Neural crest cell (in vitro differentiated cells): Measurements from ENCODE around the gene TRIML2. TPM values are rescaled to one million over a fixed set of nuclear protein-coding genes. Genes with fewer than 3 reads are reported as not detected.

ENCODE experiments used
- DNase-seq: peaks from one replicate; pipeline ENCODE4 v3.0.0; 2021; ENCODE audit warnings: low read depth, mixed read lengths, low spot score
- H3K27ac Mint-ChIP-seq: one replicate; pipeline ENCODE4 v1.8.0; 2021; ENCODE audit warnings: mild to moderate bottlenecking, mixed read lengths; ENCODE audit not compliant: unreplicated experiment
- H3K27me3 Mint-ChIP-seq: 2 replicates; pipeline ENCODE4 v1.8.0; 2021; ENCODE audit warnings: low read depth, mild to moderate bottlenecking, mixed read lengths
- H3K36me3 Mint-ChIP-seq: 2 replicates; pipeline ENCODE4 v1.8.0; 2021; ENCODE audit warnings: low read depth, mild to moderate bottlenecking, mixed read lengths
- H3K4me1 Mint-ChIP-seq: 2 replicates; pipeline ENCODE4 v1.8.0; 2021; ENCODE audit warnings: mixed read lengths
- H3K4me3 Mint-ChIP-seq: one replicate; pipeline ENCODE4 v1.8.0; 2021; ENCODE audit warnings: mild to moderate bottlenecking, mixed read lengths
- H3K9me3 Mint-ChIP-seq: 2 replicates; pipeline ENCODE4 v1.8.0; 2021; ENCODE audit warnings: mixed read lengths
- total RNA-seq: library from RNA; stranded (reverse); gene quantifications from 2 replicates; pipeline ENCODE4 v1.2.1, GENCODE V29; 2021
- TF ChIP-seq, protein P1 (sequence below): fragments of 200-600 bp; sonication (generic); conservative IDR thresholded peaks from 2 replicates; pipeline ENCODE4 v1.5.0; 2021; ENCODE audit warnings: antibody characterized with exemption, mild to moderate bottlenecking

The TRIML2 gene
- total RNA-seq, 1 donor from 2014 or later: not detected

DNA sequence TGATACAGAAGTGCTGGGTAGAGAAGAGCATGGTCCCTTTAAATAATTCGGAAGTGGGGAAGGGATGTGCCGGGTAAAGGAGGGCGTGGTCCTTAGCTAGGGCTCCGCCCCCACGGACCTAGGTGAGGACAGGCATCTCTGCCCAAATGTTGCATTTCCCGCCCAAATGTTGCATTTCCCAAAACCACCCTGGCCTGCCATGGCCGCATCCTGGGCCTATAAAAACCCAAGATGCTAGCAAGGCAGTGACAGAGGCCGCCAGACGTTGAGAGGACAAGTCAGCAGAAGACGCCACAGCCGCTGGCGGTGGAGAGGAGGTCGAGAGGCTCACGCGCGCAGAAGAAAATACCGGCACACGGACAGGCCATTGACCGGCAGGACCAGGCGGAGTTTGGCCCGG, 67.7 kb downstream of the TRIML2 start:
- H3K27me3 Mint-ChIP-seq: no peaks in the 10 kb centered on the region
- TF ChIP-seq, protein P1, sequence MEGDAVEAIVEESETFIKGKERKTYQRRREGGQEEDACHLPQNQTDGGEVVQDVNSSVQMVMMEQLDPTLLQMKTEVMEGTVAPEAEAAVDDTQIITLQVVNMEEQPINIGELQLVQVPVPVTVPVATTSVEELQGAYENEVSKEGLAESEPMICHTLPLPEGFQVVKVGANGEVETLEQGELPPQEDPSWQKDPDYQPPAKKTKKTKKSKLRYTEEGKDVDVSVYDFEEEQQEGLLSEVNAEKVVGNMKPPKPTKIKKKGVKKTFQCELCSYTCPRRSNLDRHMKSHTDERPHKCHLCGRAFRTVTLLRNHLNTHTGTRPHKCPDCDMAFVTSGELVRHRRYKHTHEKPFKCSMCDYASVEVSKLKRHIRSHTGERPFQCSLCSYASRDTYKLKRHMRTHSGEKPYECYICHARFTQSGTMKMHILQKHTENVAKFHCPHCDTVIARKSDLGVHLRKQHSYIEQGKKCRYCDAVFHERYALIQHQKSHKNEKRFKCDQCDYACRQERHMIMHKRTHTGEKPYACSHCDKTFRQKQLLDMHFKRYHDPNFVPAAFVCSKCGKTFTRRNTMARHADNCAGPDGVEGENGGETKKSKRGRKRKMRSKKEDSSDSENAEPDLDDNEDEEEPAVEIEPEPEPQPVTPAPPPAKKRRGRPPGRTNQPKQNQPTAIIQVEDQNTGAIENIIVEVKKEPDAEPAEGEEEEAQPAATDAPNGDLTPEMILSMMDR: no peak
- DNase-seq: no peak
- H3K9me3 Mint-ChIP-seq: no peaks in the 10 kb centered on the region
- peaks cover 3% of the 10 kb centered on the region for H3K4me1 Mint-ChIP-seq
- H3K36me3 Mint-ChIP-seq: no peaks in the 10 kb centered on the region
- H3K27ac Mint-ChIP-seq: no peak overlapping the region
- H3K4me3 Mint-ChIP-seq: no peak overlapping the region

Other genes with a start within 250 kb of the TRIML2 start
- gene ZFP42, start 113.8 kb downstream of the TRIML2 start, total RNA-seq: 0.72 and 0.77 TPM in 2 replicates
- gene TRIML1, start 29.8 kb upstream of the TRIML2 start, total RNA-seq: not detected in 2 replicates